GM19240 (cell line): ENCODE measurements around the gene KIAA1328.
A peak's percentile ranks its signal among the peaks of the same experiment; 100 is the strongest.
"Not testable (repeated sequence)": the region's sequence is repeated elsewhere in the genome, so short reads cannot be mapped to it uniquely, and the experiment has no call there.

ENCODE experiments used
- DNase-seq: peaks from one replicate; pipeline ENCODE4 v3.0.0; 2011; ENCODE audit warnings: low spot score; ENCODE audit not compliant: insufficient read length

Gene KIAA1328

DNA sequence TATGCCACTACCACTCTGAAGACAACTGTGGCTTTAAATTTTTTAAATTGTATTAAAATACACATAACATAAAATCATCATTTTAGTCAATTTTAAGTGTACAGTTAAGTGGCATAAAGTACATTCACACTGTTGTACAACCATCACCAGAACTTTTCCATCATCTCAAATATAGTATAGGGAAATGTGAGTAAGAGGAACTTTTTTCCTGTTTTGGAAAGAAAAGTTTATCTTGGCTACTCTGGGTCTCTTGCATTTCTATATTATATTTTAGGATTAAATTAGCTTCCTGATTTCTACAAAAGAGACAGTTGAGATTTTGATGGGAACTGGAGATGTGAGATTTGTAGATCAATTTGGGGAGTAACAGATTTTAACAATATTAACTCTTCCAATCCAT, 3.4 kb upstream of the KIAA1328 start:
- DNase-seq, result no peak

DNA sequence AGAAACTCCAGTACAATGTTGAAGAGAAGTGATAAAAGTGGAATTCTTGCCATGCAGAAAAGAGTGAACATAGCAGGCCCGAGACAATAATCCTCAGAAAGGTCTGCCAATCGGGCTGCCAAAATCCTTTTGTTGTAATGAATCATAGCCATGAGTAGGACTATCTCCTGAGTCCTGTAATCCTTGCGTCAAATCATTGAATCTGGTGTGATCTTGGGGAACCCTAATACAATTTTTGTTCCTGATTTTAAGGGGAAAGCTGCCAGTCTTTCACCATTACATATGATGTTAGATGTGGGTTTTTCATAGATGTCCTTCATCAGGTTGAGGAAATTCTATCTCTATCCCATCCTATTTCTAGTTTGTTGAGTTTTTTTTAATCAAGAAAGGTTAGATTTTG, 2.4 kb upstream of the KIAA1328 start:
- no peak for DNase-seq

DNA sequence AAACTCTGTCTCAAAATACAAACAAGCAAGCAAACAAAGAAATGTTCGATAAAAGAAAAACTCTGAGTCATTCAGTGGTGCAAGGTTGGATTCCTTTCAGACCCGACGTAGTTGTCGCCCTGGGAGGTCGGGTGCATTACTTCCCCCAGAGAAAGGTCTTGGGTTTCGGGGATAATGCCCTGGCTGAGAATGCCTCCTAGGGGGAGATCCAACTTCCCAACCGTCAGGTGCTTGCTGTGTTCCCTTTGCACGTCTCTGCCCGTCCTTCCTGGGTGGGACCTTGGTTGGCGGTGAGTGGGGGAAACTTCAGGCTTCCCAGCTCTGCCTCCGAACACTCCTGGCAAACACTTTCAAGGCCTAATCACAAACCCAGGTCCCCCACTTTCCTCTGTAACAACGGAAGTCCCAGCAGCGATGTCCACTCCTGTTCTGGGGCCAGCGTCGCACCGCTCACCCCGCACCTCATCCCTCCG, 734 bp upstream of the KIAA1328 start:
- peak; percentile 3 for DNase-seq

DNA sequence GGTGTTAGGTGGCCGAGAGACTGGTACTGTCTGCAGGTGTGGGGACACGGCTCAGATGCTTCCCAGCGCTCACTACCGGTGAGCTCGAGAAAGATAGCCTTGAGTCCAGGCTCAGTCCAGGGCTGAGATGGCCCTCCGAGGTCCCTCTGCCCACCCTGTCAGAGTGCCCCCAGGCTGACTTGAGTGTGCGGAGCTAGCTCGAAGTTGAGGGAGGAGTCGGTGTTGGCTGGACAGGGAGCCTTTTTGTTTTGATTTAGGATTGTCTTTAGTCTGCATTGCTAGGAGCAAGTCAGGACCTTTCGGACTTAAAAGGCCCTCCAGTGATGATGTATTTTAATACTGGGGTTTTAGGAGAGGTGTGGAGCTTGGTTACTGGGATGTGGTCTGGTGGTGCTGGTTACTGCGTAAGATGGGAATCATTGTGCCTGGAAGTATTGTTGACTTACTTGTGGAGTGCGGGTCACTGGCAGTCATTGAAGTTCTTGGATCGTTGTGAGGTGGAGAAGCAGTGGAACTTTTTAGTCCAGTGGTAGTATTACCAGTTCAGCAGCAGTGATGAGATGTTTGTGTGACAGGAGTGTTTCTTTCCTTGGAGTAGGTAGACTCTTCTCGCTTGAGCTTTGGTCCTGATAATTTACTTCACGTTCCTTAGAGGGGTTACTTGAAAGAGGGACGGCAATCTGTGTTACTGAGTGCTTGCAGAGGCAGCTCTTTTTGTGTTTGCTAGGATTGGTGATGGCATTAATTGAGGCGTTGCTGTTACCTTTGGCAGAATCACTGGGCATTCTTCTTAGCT, 633 bp downstream of the KIAA1328 start:
- no peak for DNase-seq

DNA sequence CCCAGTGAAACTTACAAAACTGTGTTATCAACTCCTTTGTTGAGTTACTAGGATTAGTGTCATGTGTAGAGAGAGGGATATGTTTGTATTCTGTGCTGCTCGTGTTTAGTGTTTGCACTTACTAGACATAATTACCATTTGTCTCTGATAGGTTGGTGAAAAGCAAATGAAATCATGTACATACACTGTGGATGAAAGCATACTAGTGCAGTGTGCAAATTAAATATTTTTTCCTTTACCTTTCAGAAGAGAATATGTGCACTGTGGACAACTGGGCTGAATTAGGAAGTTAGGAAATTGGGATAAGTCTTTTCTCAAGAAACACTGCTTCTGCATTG, 1.2 kb downstream of the KIAA1328 start:
- DNase-seq, result no peak

DNA sequence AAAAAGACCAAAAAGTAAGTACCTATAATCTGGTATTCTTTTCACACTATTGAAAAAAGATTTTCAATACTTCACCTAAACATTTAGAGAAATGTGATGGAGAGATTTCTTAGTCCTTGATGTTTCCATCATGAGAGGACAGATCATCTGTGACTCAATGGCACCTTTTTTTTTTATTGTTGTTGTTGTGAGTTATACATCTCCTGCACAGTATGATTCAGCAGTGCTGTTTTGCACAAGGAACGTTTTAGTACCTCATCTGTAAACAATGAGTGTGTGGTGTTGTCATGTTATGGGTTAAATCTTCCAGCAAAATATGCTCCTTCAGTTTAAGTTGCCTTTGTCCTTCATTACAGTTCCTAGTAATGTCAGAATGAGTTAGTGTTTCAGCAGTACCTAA, 2.2 kb downstream of the KIAA1328 start:
- no peak for DNase-seq

DNA sequence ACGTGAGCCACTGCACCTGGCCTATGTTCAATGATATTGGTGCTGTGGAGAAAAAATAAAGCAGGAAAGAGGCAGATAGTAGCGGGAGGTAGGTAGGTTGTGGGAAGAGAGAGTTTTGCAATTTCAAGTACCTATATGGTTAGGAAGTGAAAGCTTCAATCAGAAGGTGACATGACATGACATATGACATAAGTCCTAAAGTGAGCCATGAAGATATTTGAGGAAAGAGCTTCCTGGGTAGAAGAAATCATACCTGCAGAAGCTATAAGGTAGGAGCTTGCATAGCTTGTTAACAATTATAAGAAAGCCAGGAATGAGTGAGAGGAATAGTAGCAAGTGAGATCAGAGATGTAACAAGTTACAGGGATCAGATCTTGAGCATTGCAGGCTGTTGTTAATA, 4.2 kb downstream of the KIAA1328 start:
- DNase-seq, result no peak

DNA sequence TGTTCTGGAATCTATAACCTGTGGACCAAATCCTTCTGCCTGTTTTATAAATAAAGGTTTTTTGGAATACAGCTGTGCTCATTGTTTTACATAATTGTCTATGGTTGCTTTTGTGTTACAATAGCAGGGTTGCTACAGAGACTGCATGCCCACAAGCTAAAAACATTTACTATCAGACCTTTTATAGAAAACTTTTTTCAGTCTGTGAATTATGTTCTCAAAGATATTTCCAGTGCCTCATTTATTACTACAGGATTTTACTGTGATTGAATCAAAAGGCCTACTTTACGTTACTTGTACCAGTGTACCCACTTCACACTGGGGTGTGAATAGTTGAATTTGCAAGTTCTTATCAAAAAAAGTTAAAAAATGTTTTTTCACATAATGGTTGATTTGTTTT, 7.0 kb downstream of the KIAA1328 start:
- no peak for DNase-seq

DNA sequence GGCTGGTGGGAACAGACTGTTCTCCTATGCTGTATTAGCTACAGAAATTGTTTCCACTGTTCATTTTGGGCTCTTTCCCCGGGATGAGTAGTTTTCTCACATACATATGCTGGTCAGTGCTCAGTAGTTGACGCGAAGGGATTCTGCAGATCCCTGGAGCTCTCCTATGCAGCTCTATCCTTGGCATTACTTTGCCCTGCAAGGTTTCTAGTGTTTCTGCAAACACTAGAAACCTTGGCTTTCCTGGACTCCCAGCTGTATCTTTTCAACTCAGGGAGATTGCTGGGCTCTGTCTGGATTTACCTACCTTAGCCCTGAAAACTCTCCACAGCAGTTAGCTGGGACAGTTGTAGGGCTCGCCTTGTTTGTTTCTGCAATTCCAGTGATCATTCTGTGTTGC, 10.9 kb downstream of the KIAA1328 start:
- DNase-seq, result no peak

DNA sequence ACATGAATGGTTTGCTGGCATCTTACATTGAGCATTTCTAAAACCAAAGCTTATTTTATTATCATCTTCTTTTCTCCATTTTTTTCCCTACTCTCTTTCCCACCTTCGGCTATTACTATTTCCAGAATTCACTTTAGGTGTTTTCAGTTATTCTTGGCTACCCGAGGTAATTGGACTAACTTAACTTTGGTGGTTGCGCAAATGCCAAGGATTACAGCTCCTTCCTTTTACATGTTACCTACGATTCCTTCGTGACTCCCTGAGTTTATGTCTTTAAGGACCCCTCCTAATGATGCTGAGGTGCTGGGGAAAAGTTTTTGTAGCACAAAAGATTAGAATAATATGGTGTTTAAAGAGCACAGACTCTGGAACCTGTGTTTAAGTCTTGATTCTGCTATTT, 14.3 kb downstream of the KIAA1328 start:
- DNase-seq, result no peak

DNA sequence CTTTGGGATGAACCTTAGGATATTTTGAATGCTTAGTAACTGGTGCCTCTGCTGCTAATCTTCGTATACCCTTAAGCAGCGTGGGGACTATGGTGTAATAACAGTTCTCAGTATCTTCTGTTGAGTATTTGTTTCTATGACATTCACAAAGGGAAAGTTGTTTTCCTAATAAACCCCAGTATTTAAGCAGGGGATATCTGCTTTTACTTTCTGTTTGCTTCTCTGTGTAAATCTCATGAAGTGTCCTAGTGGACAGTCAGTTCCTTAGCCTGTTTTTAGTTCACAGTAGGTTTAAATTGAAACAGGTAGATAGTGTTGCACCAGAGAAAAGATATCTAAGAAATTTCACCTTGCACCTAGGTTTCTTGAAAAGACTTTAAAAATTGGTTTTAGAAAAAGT, 14.9 kb downstream of the KIAA1328 start:
- DNase-seq, result no peak

DNA sequence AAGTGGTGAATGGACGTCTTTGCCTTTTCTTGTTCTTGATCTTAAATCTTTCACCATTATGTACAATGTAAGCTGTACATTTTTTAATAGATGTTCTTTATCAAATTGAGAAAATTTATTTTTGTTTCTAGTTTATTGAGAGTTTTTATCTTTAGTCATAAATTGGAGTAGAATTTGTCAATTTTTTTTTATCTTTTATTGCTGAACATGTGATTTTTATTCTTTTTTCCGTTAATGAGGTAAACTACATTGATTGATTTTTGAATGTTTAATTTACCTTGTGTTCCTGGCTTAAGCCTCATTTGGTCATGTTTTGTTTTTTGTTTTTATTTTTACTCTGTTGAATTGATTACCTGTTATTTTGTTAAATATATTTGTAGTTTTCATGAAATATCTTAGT, 19.7 kb downstream of the KIAA1328 start:
- no peak for DNase-seq

DNA sequence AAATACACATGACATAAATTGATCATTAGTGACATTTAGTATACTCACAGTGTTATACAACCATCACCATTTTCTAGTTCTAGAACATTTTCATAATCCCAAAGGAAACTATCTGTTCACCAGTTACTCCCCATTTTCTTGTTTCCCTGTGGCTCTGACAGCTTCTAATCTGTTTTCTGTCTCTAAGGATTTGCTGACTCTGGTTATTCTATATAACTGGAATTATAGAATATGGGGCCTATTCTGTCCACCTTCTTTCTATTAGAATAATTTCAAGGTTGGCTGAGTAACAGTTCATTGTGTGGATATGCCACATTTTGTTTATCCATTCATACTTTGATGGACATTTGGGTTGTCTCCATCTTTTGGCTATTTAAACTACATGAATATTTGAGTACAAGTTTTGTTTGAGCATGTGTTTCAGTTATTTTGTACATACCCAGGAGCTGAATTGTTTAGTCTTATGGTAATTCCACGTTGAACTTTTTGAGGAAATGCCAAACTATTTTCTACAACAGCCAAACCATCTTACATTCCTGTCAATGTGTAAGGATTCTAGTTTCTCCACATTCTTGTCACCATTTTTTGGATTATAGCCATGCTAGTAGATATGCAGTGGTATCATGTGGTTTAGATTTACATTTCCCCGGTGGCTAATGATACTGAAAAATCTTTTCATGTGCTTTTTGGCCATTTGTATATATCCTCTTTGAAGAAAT, 20.5 kb downstream of the KIAA1328 start:
- no peak for DNase-seq

DNA sequence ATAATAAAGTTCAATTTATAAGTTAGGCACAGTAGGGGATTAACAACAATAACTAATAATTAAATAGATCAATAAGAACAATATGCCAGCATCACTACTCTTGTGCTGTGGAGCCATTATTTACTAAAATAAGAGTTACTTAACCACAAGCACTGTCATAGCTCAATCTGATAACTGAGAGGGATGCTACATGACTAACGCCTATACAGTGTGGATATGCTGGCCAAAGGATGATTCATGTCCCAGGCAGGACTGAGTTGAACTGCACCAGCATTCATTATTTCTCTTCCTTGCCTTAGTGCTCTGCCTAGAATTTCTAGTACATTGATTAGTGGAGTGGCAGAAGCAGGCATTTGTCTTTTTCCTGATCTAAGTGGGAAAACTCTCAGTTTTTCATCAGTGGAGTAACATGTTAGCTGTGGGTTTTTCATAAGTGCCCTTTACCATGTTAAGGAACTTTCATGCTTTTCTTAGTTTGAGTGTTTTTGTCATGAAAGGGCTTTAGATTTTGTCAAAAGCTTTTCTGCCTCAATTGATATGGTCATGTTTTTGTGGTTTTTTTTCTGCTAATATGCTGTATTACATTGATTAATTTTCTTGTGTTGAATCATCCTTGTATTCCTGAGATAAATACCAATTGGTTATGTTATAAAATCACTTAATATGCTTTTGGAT, 21.7 kb downstream of the KIAA1328 start:
- no peak for DNase-seq

DNA sequence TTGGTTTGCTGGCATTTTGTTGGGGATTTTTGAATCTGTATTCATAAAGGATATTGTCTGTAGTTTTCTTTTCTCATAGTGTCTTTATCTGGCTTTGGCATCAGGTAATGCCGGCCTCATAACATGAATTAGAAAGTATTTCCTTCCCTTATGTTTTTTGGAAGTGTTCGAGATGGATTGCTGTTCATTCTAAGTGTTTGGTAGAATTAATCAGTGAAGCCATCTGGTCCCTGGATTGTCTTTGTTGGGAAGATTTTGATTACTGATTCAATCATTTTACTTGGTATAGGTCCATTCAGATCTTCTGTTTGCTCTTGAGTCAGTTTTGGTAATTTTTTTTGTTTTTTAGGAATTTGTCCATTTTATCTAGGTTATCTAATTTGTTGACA, 22.3 kb downstream of the KIAA1328 start:
- no peak for DNase-seq

DNA sequence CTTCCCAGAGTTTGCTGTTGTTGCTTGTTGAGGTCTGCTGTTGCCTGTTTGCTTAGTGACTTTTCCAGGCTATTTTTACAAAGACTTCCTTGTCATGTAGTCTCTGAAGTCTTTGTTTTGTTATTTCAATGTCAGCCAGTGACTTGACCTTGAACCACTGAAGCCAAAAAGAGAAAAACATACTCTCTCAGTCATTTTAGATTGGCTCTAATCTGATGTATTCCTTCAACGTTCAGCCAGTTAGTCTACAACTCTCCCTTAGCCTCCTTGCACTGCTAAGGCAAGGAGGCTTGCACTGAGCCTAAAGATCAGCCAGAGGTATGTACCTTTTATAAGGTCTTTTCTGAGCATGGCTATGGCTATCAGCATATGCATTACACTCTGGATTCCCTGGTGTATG, 27.9 kb downstream of the KIAA1328 start:
- DNase-seq, result no peak

DNA sequence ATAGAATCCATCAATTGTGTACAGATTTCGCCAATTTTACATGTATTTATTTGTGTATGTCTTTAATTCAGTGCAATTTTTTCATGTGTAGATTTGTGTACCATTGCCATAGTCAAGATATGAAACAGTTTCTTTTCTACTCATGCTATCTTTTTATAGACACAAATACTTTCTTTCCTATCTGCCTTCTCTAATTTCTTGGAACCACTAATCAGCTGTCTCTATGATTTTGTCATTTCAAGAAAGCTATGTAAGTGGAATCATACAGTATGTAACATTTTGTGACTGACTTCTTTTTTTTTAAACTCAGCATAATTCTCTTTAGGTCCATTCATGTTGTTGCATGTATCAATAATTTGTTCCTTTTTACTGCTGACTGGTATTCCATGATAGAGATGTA, 33.3 kb downstream of the KIAA1328 start:
- no peak for DNase-seq

DNA sequence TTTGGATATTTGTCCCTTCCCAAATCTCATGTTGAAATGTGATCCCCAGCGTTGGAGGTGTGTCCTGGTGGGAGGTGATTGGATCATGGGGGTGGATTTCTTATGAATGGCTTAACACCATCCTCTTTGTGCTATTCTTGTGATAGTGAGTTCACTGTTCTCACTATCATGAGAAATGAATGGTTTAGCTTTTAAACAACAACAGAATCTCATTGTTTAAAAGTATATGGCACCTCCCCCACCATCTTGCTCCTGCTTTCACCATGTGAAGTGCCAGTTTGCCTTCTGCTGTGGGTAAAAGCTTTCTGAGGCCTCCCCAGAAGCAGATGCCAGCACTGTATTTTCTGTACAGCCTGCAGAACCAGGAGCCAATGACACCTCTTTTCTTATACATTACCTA, 38.1 kb downstream of the KIAA1328 start:
- no peak for DNase-seq

DNA sequence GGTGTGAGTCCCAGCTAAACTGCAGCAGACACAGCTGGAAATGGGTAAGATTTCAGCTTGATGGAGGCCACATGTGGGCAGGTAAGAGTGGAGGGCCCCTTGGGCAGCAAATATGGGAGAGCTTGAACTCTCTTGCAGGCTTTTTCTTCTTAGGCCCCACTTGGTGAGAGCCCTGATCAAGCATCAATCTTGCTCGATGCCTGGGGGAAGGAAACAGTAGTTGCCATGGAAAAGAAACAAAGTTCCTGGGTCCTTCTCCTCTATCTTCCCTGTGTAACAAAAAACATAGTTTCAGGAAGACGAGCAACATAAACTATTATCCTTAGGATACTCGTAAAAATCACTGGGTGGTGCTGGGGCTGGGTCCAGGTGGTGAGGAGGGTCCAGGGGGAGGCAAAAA, 42.9 kb downstream of the KIAA1328 start:
- DNase-seq, result no peak

DNA sequence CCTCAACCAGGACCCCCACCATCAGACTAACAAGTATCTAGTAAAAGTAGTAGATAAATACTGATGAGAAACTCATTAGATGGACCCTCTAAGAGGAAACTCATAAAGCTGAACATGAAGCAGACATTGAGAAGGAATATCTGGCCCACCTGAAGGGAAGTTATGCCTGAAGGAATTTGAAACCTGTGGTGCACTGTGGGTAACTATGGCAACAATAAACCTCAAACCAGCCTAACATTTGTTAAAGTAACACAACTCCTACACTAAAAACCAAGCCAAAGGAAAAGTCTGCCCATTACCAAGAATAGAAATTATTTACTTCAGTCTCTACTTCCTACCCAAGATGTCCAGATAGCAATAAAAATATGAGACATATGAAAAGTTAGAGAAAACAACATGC, 43.4 kb downstream of the KIAA1328 start:
- no peak for DNase-seq

DNA sequence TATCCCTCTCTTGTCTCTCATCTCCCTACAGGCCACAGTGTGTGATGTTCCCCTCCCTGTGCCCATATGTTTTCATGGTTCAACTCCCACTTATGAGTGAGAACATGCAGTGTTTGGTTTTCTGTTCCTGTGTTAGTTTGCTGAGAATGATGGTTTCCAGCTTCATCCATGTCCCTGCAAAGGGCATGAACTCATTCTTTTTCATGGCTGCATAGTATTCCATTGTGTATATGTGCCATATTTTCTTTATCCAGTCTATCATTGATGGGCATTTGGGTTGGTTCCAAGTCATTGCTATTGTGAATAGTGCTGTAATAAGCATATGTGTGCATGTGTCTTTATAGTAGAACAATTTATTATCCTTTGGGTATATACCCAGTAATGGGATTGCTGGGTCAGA, 44.9 kb downstream of the KIAA1328 start:
- DNase-seq, result not testable (repeated sequence)

DNA sequence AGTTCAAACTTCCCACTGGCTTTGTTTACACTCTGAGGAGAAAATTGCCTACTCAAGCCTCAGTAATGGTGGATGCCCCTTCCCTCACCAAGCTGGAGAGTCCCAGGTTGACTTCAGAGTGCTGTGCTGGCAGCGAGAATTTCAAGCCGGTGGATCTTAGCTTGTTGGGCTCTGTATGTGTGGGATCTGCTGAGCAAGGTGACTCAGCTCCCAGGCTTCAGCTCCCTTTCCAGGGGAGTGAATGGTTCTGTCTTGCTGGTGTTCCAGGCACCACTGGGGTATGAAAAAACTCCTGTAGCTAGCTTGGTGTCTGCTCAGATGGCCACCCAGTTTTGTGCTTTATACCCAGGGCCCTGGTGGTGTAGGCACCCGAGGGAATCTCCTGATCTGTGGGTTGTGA, 50.9 kb downstream of the KIAA1328 start:
- not testable (repeated sequence) for DNase-seq

DNA sequence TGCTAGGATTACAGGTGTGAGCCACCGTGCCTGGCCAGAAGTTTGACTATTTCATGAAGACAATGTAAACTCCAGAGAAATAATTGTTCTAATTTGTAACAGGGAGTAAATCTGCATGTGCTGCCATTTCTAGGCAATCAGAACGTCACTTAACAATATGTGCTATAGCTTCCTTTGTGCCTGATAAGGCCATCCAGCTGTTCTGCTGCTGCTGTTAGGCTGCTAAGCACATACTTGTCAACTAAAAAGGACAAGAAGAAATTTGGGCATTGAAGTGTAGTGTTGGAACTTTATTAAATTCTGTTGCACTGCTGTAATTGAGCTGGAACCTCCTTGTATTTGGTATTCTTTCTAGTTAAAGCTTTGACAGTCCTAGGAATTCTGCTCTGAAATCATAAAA, 57.1 kb downstream of the KIAA1328 start:
- no peak for DNase-seq
